Uterus (tissue), 2 donors: ENCODE data around the gene FBXO22.

Source experiments
- CTCF ChIP-seq, 4 experiments: fragments of 200-600 bp in 2 of 4; fragments of 450-650 bp in 2 of 4; sonication (generic) in 2 of 4; IDR thresholded peaks; one replicate each; pipeline ENCODE4 v1.5.1; 2016 to 2019; ENCODE audit warnings: antibody characterized with exemption in 4 of 4, mild to moderate bottlenecking in 2 of 4, moderate library complexity in 1 of 4
- POLR2A ChIP-seq, 2 donors: fragments of 450-650 bp; IDR thresholded peaks; one replicate each; pipeline ENCODE4 v1.6.1; 2016; ENCODE audit warnings: antibody characterized with exemption in 2 of 2, mild to moderate bottlenecking in 1 of 2, moderate library complexity in 1 of 2

DNA sequence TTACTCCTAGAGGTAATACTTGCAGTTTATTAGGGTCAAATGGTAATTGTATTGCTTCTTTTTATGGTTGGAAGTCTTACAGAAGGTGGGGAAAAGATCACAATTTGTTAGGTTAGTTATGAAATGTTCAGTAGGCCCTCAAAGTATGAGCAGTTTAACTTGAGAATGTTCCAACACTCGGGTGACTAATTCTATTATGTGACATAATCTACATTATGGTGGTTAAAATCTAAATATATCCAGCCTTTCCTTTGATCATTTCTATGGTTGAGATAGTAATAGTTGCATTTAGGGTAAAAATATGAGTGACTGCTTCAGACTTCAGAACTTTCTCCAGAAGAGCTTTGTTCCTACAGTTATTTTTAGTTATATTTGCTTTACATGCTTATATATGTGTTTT, 19.6 kb upstream of the FBXO22 start:
- TF ChIP-seq CTCF (IDR thresholded peaks at IDR 0.05) (no peak), POLR2A (IDR thresholded peaks at IDR 0.05) (no peak)
